Hepatocyte (in vitro differentiated cells): ENCODE results near the gene CAPZB. TPM values are rescaled to one million over a fixed set of nuclear protein-coding genes. Genes with fewer than 3 reads are reported as not detected.

Experiments
- DNase-seq: peaks from one replicate; pipeline ENCODE4 v3.0.0-alpha.2; 2016; ENCODE audit warnings: low spot score
- H2AFZ ChIP-seq: fragments of 200-600 bp; sonication (generic); 2 replicates; pipeline ENCODE4 v1.6.0; 2016; ENCODE audit warnings: antibody characterized with exemption, mild to moderate bottlenecking
- H3K27ac ChIP-seq: fragments of 200-600 bp; sonication (generic); 2 replicates; pipeline ENCODE4 v1.5.1; 2016; ENCODE audit warnings: mild to moderate bottlenecking
- H3K27me3 ChIP-seq: fragments of 200-600 bp; sonication (generic); 2 replicates; pipeline ENCODE4 v1.6.1; 2016
- H3K36me3 ChIP-seq: fragments of 200-600 bp; sonication (generic); replicated peaks from 2 replicates; pipeline ENCODE4 v1.5.1; 2016; ENCODE audit warnings: low read depth; ENCODE audit not compliant: insufficient read depth
- H3K4me1 ChIP-seq: fragments of 200-600 bp; sonication (generic); 2 replicates; pipeline ENCODE4 v1.5.1; 2016; ENCODE audit warnings: mild to moderate bottlenecking, moderate library complexity; ENCODE audit not compliant: insufficient read depth
- H3K4me2 ChIP-seq: fragments of 200-600 bp; sonication (generic); 2 replicates; pipeline ENCODE4 v1.6.0; 2016
- H3K4me3 ChIP-seq: fragments of 200-600 bp; sonication (generic); 2 replicates; pipeline ENCODE4 v1.5.1; 2016; ENCODE audit warnings: mild to moderate bottlenecking
- H3K79me2 ChIP-seq: fragments of 200-600 bp; sonication (generic); 2 replicates; pipeline ENCODE4 v1.6.0; 2017; ENCODE audit warnings: mild to moderate bottlenecking
- H3K9me2 ChIP-seq: fragments of 200-600 bp; sonication (generic); replicated peaks from 2 replicates; pipeline ENCODE4 v1.6.0; 2017; ENCODE audit warnings: mild to moderate bottlenecking; ENCODE audit not compliant: insufficient read depth
- H3K9me3 ChIP-seq: fragments of 200-600 bp; sonication (generic); 2 replicates; pipeline ENCODE4 v1.5.1; 2016; ENCODE audit warnings: low read depth, mild to moderate bottlenecking
- H4K20me1 ChIP-seq: fragments of 200-600 bp; sonication (generic); 2 replicates; pipeline ENCODE4 v1.6.0; 2016; ENCODE audit warnings: mild to moderate bottlenecking; ENCODE audit not compliant: insufficient read depth, poor library complexity, severe bottlenecking
- CTCF ChIP-seq: fragments of 200-600 bp; sonication (generic); IDR thresholded peaks from 2 replicates; pipeline ENCODE4 v1.5.1; 2016; ENCODE audit warnings: antibody characterized with exemption, mild to moderate bottlenecking; ENCODE audit not compliant: poor library complexity
- EZH2 ChIP-seq: fragments of 200-600 bp; sonication (generic); IDR thresholded peaks from 2 replicates; pipeline ENCODE4 v1.6.1; 2016; ENCODE audit warnings: antibody characterized with exemption, mild to moderate bottlenecking, borderline replicate concordance
- EZH2phosphoT487 ChIP-seq: fragments of 200-600 bp; sonication (generic); IDR thresholded peaks from one replicate; pipeline ENCODE4 v1.6.1; 2018; ENCODE audit warnings: antibody characterized with exemption, mild to moderate bottlenecking, low read depth, moderate library complexity; ENCODE audit not compliant: unreplicated experiment, severe bottlenecking
- WGBS: methylation state at CpG from one replicate; pipeline ENCODE4 v1.1.6; 2016; ENCODE audit warnings: low lambda C conversion rate; ENCODE audit errors: missing lambda C conversion rate; 5-methylcytosine and 5-hydroxymethylcytosine counted together
- polyA plus RNA-seq: library from polyadenylated mRNA; unstranded; fragments of >200 nt; fragmentation: Nextera tagmentation; extraction: Ambion mirVana; gene quantifications from 2 replicates; pipeline ENCODE4 v1.2.1, GENCODE V29; 2016
- total RNA-seq: library from RNA; depleted of rRNA; stranded (reverse); fragments of >200 nt; gene quantifications from 2 replicates; pipeline ENCODE4 v1.2.3, GENCODE V29; 2014

CAPZB gene
- total and polyA plus RNA-seq, 2 experiments from 2014 or later: 139 to 261 TPM

- H3K36me3 ChIP-seq: no peaks in the 10 kb centered on the region
- no peak for TF ChIP-seq EZH2
- TF ChIP-seq CTCF: no peak
- no peak for TF ChIP-seq EZH2phosphoT487
- H3K4me3 ChIP-seq: no peak overlapping the region
- H3K4me2 ChIP-seq: no peak overlapping the region
- 95% methylated on average over 7 of the region's 7 CpGs for WGBS
- H3K4me1 ChIP-seq: peaks cover 5% of the 10 kb centered on the region
- H3K27me3 ChIP-seq: no peaks in the 10 kb centered on the region
- H3K9me2 ChIP-seq: no peaks in the 10 kb centered on the region
- peaks cover 3% of the 10 kb centered on the region for H4K20me1 ChIP-seq
- no peak for DNase-seq
- H3K27ac ChIP-seq: no peak overlapping the region
- peaks cover 48% of the 10 kb centered on the region for H3K79me2 ChIP-seq
- H3K9me3 ChIP-seq: no peaks in the 10 kb centered on the region
- H2AFZ ChIP-seq: no peak overlapping the region
Observed at GRCh38 chr1:19310061-19310460, 175.3 kb downstream of the CAPZB start.

- Histone ChIP-seq H3K4me1 (peaks cover 5% of the 10 kb centered on the region), H2AFZ (no peak overlapping the region), H3K79me2 (peaks cover 43% of the 10 kb centered on the region), H3K9me3 (no peaks in the 10 kb centered on the region), H3K36me3 (no peaks in the 10 kb centered on the region), H3K4me3 (no peak overlapping the region), H3K9me2 (no peaks in the 10 kb centered on the region), H3K27me3 (no peaks in the 10 kb centered on the region), H3K27ac (no peak overlapping the region), H3K4me2 (no peak overlapping the region), H4K20me1 (peaks cover 3% of the 10 kb centered on the region)
- 92% methylated on average over 6 of the region's 6 CpGs for WGBS
- TF ChIP-seq CTCF (no peak), EZH2 (no peak), EZH2phosphoT487 (no peak)
- DNase-seq: no peak
Observed at GRCh38 chr1:19309123-19309813, 176.1 kb downstream of the CAPZB start.

- Histone ChIP-seq H3K4me3 (no peak overlapping the region), H4K20me1 (no peaks in the 10 kb centered on the region), H3K27ac (no peak overlapping the region), H3K9me3 (no peaks in the 10 kb centered on the region), H3K79me2 (peaks cover 37% of the 10 kb centered on the region), H3K4me2 (no peak overlapping the region), H3K36me3 (no peaks in the 10 kb centered on the region), H2AFZ (no peak overlapping the region), H3K9me2 (no peaks in the 10 kb centered on the region), H3K4me1 (peaks cover 5% of the 10 kb centered on the region), H3K27me3 (no peaks in the 10 kb centered on the region)
- no peak for TF ChIP-seq CTCF
- no peak for DNase-seq
- WGBS: 85% methylated on average over 3 of the region's 3 CpGs
Observed at GRCh38 chr1:19308509-19308907, 176.8 kb downstream of the CAPZB start.
